SU-DHL-6 (cell line): ENCODE results near the gene PEX10.

ENCODE experiments used
- H2AFZ ChIP-seq: fragments of 200-600 bp; sonication (generic); 2 replicates; pipeline ENCODE4 v1.6.1; 2014; ENCODE audit warnings: low read depth, mild to moderate bottlenecking, moderate library complexity, mixed read lengths, antibody characterized with exemption, low read length; ENCODE audit not compliant: severe bottlenecking
- H3F3A ChIP-seq: fragments of 200-600 bp; shearing (Covaris generic); 2 replicates; pipeline ENCODE4 v1.6.0; 2016; ENCODE audit warnings: antibody characterized with exemption, mild to moderate bottlenecking; ENCODE audit not compliant: insufficient read depth
- H3K27ac ChIP-seq: fragments of 200-600 bp; sonication (generic); 2 replicates; pipeline ENCODE4 v1.5.1; 2016; ENCODE audit warnings: low read depth, mild to moderate bottlenecking, low read length, moderate library complexity, mixed read lengths
- H3K27me3 ChIP-seq: fragments of 200-600 bp; sonication (generic), shearing (Covaris generic); 2 replicates; pipeline ENCODE4 v1.6.0; 2014; ENCODE audit warnings: mild to moderate bottlenecking, low read length
- H3K36me3 ChIP-seq: fragments of 200-600 bp; sonication (generic); 2 replicates; pipeline ENCODE4 v1.6.1; 2014; ENCODE audit warnings: mild to moderate bottlenecking, low read length, mixed read lengths
- H3K4me2 ChIP-seq: fragments of 300-600, 200-600 bp; shearing (Covaris generic), sonication (generic); 2 replicates; pipeline ENCODE4 v1.6.0; 2014; ENCODE audit warnings: low read length, low read depth, mild to moderate bottlenecking; ENCODE audit not compliant: poor library complexity, severe bottlenecking
- H3K4me3 ChIP-seq: fragments of 200-600 bp; sonication (generic); 2 replicates; pipeline ENCODE4 v1.5.1; 2014; ENCODE audit warnings: antibody characterized with exemption, low read length, mild to moderate bottlenecking, mixed read lengths; ENCODE audit not compliant: insufficient read depth, poor library complexity, severe bottlenecking
- H3K79me2 ChIP-seq: fragments of 200-600 bp; sonication (generic); 2 replicates; pipeline ENCODE4 v1.6.1; 2014; ENCODE audit warnings: mild to moderate bottlenecking, low read length, moderate library complexity; ENCODE audit not compliant: insufficient read depth
- H3K9ac ChIP-seq: fragments of 200-600 bp; sonication (generic); 2 replicates; pipeline ENCODE4 v1.7.0; 2014; ENCODE audit warnings: mild to moderate bottlenecking, low read length
- H3K9me2 ChIP-seq: fragments of 200-600 bp; sonication (generic); replicated peaks from 2 replicates; pipeline ENCODE4 v1.6.1; 2014; ENCODE audit warnings: low read length; ENCODE audit not compliant: insufficient read depth
- H3K9me3 ChIP-seq: fragments of 200-600 bp; sonication (generic); 2 replicates; pipeline ENCODE4 v1.6.1; 2014; ENCODE audit warnings: low read length, mixed read lengths; ENCODE audit not compliant: insufficient read depth
- H4K20me1 ChIP-seq: fragments of 200-600 bp; sonication (generic); 2 replicates; pipeline ENCODE4 v1.6.1; 2014; ENCODE audit warnings: low read depth, mild to moderate bottlenecking, antibody characterized with exemption, low read length, moderate library complexity, mixed read lengths
- CTCF ChIP-seq: fragments of 200-600 bp; sonication (generic); IDR thresholded peaks from one replicate; pipeline ENCODE4 v1.5.1; 2017; ENCODE audit warnings: antibody characterized with exemption, mild to moderate bottlenecking, low read length, moderate library complexity; ENCODE audit not compliant: insufficient read depth, poor library complexity, severe bottlenecking
- EZH2phosphoT487 ChIP-seq: fragments of 200-600 bp; sonication (generic), shearing (Covaris generic); conservative IDR thresholded peaks from 2 replicates; pipeline ENCODE4 v1.6.1; 2018; ENCODE audit warnings: mild to moderate bottlenecking, antibody characterized with exemption, low read length, moderate library complexity, mixed read lengths

The PEX10 gene

GRCh38 chr1:2404142-2404889 is 8.0 kb downstream of the PEX10 start:
- Histone ChIP-seq H3K27me3 (no peaks in the 10 kb centered on the region), H3K4me2 (no peak overlapping the region), H3K9me2 (no peaks in the 10 kb centered on the region), H3K79me2 (no peaks in the 10 kb centered on the region), H3K9ac (no peak overlapping the region), H4K20me1 (no peaks in the 10 kb centered on the region), H3F3A (no peaks in the 10 kb centered on the region), H3K9me3 (no peaks in the 10 kb centered on the region), H3K27ac (no peak overlapping the region), H3K4me3 (no peak overlapping the region), H3K36me3 (no peaks in the 10 kb centered on the region), H2AFZ (no peak overlapping the region)
- TF ChIP-seq EZH2phosphoT487 (no peak), CTCF (no peak)

- Histone ChIP-seq H3K27me3 (no peaks in the 10 kb centered on the region), H3K4me3 (no peak overlapping the region), H3K36me3 (no peaks in the 10 kb centered on the region), H2AFZ (no peak overlapping the region), H3K9me3 (no peaks in the 10 kb centered on the region), H3K9me2 (no peaks in the 10 kb centered on the region), H3K4me2 (no peak overlapping the region), H3K79me2 (no peaks in the 10 kb centered on the region), H3K27ac (no peak overlapping the region), H3K9ac (no peak overlapping the region), H4K20me1 (no peaks in the 10 kb centered on the region), H3F3A (no peaks in the 10 kb centered on the region)
- TF ChIP-seq EZH2phosphoT487 (no peak), CTCF (no peak)
These were observed 9.1 kb downstream of the PEX10 start for GRCh38 chr1:2403273-2403672.

DNA sequence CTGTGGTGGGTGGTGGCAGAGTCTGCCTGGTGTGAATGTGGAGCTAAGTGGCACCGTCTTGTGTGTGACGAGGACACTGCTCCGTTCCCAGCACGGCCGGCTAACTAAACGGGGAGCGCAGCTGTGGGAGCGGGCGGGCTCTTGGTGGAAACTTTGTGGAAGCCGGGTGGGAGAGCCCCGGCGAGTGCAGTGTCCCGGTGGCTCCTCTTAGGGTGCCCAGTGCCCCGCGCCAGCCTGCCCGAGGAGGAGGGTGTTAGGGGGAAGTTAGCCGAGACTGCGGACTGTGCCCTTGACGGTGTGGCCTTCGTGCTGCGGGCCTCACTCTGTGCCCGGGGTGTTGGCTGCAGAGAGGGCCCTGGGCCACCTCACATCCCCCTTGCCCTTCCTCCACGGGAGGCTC is 9.9 kb downstream of the PEX10 start:
- no peak overlapping the region for H3K4me2 ChIP-seq
- H3K9me3 ChIP-seq: no peaks in the 10 kb centered on the region
- H3K4me3 ChIP-seq: no peak overlapping the region
- H3F3A ChIP-seq: no peaks in the 10 kb centered on the region
- H3K9me2 ChIP-seq: no peaks in the 10 kb centered on the region
- no peak overlapping the region for H3K27ac ChIP-seq
- H3K9ac ChIP-seq: no peak overlapping the region
- no peak overlapping the region for H2AFZ ChIP-seq
- H4K20me1 ChIP-seq: no peaks in the 10 kb centered on the region
- no peaks in the 10 kb centered on the region for H3K36me3 ChIP-seq
- no peaks in the 10 kb centered on the region for H3K27me3 ChIP-seq
- no peaks in the 10 kb centered on the region for H3K79me2 ChIP-seq
- TF ChIP-seq CTCF (no peak), EZH2phosphoT487 (no peak)
